GM21723 (cell line): ENCODE results near the gene PPP3CB.

ENCODE experiments used
- ATAC-seq: cut with Tn5 transposase; IDR thresholded peaks from one replicate; pipeline ENCODE4 v1.9.1; 2021; ENCODE audit warnings: mild to moderate bottlenecking, moderate library complexity; ENCODE audit not compliant: unreplicated experiment

The PPP3CB gene

DNA sequence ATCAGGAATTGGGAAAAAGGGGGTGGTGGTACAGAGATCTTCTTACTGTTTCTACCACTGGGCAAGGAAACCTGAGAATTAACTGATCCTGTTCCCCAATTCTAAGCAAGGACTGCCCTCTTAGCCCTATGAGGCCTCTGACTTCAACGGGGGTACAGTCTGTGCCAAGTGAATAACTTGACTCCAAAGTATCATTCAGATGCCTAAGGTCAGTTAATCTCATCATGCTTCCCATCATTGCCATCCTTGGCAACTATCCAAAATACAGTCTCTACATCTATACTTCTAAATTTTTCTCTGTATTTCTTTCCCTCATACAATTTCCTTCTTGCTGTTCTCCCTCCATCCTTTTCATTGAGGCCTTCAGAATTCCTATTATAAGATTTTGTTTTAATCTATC, 10.5 kb downstream of the PPP3CB start:
- ATAC-seq: no peak

DNA sequence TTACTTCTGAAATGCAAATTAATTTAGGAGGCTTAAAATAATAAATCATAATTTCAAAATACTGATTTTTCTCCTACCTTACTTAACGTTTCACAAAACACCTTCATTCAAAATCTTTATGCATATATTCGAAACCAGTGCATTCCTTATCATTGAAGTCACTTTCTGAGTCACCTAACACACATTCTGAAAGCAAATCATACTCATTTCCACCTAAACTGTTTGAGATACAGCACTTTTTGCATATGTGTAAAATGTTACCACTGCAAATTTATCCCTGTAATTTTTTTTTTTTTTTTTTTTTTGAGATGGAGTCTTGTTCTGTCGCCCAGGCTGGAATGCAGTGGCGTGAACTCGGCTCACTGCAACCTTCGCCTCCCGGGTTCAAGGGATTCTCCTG, 15.7 kb downstream of the PPP3CB start:
- no peak for ATAC-seq

DNA sequence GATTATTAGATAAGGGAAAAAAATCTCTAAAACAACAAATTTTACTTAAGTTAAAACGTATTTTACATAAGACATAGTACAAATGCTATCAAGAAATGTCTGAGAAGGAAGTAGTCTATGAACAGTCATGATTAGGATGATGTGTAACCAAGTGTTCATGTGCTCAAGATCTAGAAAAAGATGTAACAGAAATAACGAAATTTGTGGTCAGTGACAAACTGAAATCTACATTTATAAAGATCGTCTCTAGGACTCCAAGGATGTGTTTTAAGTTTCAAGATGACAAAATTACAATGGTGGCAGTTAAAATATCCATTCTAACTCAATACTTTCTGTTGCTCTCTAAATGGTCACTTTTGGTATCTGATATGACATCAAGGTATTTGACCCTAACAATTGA, 17.2 kb downstream of the PPP3CB start:
- no peak for ATAC-seq

DNA sequence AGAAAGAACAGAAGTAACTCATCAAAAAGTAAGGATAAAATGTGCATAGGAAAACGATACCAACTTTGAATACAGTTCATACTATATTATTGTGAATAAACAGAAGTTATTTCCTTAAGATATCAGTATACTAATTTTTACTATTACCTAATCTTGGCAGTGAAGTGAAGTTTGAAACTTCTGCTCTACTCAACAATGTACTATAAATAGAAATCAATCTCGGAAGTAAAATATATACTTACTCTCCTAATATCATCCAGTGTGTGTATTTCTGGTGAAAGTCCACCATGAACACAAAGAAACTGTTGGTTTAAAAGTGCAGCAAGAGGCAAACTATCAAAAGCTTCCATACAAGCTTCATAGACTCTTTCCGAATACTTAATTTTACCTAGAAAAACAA, 24.6 kb downstream of the PPP3CB start:
- no peak for ATAC-seq

DNA sequence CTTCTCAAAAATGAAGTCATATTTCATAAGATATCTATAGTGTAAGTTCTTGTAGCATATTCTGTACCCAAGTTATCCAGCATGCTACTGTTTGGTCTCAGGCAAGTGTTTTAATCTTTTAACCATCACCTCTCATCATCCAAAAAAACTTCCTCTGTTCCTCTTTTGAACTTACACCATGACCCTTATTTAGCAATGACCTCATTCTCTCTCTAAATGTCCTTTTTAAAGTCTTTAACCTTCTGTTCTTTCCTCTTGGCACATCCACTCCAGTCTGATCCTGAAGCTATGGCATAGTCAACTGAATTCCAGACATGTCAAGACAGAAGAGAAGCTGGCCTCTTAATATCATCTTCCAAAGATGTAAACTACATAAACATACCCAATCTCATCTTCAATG, 26.2 kb downstream of the PPP3CB start:
- no peak for ATAC-seq

DNA sequence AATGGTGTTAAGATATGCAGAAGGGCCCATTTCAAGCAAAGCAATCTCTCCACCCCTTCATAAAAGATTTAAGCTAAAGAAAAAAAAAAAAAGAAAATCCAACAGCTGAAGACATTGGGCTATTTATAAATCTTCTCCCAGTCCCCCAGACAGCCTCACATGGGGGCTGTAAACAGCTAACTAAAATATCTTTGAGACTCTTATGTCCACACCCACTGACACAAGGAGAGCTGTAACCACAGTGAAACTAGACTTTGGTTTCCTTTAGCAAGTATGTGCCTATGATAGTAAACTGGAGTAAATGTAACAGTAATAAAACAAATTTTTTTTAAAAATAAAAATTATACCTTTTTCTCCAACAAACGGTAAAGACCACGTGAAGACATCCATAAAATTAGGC, 28.6 kb downstream of the PPP3CB start:
- ATAC-seq: peak; percentile 60

DNA sequence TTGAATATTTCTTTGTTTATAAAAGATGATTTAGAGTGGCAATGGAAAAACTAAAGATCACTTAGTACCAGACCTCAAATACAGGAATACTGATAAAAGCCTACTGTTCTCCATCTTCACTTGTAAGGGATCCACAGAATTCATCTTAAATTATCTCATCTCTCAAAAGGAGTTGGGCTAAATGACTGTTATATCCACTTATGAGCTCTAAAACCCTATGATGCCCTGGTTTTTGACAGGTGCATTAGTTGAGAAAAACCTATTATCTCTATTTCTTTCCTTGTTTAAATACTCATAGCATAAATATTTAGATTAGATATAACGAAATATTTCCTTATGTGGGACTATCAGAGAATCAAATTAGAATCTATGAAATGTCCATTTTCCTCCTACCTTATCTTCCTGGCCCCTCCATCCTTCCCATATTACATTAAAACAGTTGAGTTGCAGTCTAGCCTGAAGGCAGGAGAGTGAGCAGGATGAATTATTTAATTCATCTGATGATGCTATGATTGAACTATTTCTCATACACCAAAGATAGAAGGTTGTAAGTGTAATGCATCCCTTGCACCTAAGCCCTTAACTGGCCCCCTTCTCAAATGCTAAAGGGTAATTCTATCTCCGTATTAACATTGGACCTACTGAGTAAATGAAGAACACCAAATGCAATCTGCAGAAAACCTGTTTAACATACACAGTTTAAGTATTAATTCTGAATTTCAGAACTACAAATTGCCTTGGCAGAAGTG, 29.7 kb downstream of the PPP3CB start:
- no peak for ATAC-seq

DNA sequence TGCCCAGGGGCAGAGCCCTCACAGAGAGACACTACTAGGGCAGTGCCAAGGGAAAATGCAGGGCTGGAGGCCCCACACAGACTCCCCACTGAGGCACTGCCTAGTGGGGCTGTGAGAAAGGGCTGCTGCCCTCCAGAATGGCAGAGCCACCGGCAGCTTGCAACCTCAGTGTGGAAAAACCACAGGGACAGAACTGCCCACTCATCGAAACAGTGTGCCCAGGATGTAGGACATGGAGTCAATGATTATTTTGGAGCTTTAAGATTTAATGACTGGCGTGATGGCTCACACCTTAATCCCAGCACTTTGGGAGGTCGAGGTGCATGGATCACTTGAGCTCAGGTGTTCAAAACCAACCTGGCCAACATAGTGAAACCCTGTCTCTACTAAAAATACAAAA, 34.9 kb downstream of the PPP3CB start:
- no peak for ATAC-seq

DNA sequence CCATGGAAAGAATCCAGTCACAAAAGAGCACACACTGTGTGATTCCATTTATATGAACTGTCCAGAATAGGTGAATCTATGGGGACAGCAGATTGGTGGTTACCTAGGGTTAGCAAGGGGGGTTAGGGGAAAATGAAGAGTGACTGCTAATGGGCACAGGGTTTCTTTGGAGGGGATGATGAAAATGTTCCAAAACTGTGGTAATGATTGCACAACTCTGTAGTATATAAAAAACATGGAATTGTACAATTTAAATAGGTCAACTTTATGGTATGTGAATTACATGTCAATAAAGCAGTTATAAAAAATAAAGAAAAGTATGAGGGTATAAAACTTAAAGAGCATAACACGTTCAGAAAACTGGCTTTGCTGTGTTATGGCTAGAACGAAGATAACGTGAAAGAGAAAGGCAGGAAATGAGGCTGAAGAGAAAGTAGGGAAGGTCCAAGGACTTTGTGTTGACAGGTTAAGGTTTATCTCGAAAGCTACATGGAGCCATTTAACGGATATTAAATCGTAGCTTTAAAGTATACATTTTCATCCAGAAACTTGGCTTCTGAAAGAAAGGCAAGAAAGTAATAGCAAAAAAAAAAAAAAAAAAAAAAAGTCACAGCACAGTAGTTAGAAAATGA, 36.0 kb downstream of the PPP3CB start:
- ATAC-seq: no peak

DNA sequence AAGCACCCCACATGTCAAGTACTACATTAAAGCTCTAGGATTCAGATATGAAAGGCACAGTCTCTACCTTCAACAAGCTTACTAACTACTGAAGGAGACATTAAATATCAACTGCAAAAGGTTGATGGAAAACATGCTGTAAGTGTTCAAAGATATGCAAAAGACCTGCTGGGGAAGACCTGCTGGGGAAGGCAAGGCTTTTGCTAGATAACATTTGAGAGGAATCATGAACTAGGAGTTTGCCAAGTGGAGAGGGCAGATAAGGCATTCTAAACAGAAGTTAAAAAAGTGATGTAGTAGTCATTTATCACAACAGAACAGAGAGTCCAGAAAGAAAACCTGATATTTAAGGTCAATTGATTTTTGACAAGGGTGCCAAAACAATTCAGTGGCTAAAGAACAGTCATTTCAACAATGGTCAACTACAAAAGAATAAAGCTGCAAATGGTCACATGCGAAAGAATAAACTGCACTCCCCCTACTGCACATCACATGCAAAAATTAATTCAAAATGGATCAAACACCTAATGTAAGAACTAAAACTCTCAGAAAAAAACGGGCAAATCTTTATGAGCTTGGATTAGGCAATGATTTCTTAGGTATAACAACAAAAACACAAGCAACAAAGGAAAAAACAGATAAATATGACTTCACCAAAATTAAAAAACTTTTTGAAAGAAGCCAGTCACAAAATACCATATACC, 39.5 kb downstream of the PPP3CB start:
- ATAC-seq: no peak

DNA sequence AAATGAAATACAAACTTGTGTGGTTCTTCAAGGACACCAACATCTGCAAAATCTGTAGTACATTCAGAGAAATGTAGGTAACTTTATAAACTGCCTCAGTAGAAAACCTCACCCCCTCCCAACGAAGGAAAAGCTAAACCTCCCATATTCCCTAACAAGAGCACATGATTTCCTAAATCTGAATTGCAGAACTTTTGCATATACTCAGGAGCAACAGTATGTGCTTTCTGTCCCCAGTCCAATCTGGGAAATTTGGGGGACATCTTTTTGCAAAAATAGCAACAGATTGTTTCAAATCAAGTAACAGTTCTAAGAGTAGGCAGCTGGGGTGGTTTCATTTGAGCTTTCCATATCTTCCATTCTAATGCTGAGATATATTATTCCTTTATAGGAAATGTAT, 46.7 kb downstream of the PPP3CB start:
- no peak for ATAC-seq

DNA sequence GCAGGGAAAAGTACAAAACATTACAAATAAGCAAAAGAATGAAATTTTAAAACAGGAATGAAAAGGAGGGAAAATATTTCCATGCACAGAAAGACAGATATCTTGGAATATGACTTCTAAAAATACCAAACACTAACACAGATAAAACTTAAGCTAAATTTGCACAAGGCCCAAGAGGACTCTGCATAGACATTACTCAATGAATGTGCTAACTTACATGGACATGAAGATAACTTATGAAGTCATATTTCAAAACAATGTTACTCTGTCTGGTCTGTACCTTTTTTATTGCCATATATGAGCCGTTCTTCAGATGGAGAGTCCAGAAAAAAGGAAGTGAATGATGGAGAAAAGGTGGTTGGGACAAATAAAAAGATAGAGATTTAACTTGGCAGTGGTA, 47.4 kb downstream of the PPP3CB start:
- ATAC-seq: no peak

DNA sequence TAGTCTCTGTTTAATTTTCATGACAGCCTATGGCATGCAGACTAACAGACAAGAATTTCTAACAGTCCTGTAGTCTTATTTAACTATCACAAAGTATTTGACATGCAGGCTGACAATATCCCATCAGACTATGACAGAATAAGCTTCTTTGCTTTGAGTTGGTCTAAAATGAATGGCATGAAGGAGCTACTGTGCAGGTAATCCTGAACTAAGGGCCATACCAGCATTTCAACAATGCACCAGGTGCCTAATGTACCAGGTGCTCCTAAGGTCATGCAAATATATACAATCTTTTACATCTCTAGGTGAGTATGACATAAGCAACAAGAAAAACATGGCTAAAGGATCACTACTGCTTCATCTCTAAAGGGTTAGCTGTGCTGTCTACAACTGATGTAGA, 48.9 kb downstream of the PPP3CB start:
- no peak for ATAC-seq

DNA sequence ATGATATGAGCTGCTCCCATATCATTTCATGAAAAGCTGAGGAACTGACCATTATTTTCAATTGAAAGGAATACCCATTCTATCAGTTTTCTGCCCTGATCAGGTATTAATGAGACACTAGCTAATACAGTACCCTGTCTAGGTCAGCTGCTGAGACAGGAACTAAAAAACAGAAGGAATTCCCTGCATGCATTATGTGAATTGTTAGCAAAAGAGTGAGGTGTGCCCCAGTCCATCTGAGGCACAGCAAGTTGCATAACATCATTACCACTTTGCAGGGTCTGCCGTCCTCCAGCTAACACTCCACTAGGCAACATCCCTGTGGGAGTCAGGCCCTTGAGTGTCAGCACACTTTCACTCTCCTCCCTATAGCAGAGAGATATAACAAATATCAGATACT, 51.4 kb downstream of the PPP3CB start:
- ATAC-seq: no peak

DNA sequence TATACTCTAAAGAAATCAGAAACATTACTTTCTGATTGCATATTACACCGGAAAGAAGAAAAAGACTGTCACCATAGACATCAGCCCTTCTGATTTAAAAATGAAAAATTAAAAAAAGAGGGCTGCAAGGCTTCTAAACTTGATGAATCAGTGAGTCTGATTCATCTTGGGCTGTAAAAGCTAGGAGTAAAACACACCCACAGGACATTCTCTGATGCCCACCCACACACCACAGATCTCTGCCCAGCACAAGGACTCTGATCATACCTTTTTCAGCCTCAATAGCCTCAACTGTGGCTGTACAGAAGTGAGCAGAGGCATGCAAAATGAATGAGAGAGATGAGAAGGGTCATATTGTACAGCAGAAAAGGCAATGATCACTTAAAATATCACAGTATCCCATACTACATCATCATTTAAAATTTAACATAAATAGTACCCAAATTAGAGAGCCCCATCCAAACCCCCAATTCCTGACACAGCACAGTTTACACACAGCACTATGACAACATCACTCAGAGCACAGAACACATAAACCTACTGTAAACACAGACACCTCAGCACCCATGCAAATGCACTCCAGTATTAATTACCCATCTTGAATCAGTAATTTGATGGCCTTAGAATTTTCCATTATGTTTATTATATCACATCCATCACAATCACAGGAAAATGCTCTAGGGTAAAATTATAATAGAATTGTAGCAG, 56.1 kb downstream of the PPP3CB start:
- ATAC-seq: no peak

DNA sequence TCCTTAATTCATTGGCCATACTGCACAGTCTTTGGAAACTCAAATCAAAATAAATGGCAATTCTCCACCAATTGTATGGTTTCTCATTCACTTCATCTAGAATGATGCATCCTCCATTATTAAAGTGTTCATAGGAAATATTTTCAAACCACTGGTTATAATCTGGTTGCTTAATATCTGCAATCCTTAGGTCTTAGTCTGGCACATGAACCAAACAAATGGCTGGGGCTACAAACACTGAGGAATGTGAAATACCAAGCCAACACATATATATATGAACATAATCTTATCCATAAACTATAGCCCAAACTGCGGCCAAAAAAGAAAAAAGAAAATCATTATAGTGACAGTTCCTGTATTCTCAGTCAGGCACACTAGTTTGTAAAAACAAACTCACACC, 56.8 kb downstream of the PPP3CB start:
- no peak for ATAC-seq

DNA sequence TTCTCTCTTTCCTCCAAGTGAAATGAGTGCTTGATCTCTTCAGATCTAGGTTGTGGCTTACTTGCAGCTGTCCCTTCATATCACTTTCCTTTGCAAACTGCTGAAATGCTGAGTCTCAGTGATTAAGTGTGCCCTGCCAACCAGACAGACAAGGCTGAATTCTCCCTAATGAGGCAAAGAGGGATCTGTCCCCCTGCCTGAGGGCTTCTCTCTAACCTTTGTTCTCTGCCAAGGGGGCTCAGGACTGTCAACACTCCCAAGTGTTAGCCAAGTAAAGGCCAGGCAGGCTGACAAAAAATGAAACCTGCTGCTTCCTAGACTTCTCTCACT, 62.3 kb downstream of the PPP3CB start, which contains the start of gene MSS51:
Gene MSS51 (minus strand): TSS at position 24 of the 330 bp plus-strand sequence. CDS start 5,277 bp downstream, outside the sequence.
- ATAC-seq: no peak

DNA sequence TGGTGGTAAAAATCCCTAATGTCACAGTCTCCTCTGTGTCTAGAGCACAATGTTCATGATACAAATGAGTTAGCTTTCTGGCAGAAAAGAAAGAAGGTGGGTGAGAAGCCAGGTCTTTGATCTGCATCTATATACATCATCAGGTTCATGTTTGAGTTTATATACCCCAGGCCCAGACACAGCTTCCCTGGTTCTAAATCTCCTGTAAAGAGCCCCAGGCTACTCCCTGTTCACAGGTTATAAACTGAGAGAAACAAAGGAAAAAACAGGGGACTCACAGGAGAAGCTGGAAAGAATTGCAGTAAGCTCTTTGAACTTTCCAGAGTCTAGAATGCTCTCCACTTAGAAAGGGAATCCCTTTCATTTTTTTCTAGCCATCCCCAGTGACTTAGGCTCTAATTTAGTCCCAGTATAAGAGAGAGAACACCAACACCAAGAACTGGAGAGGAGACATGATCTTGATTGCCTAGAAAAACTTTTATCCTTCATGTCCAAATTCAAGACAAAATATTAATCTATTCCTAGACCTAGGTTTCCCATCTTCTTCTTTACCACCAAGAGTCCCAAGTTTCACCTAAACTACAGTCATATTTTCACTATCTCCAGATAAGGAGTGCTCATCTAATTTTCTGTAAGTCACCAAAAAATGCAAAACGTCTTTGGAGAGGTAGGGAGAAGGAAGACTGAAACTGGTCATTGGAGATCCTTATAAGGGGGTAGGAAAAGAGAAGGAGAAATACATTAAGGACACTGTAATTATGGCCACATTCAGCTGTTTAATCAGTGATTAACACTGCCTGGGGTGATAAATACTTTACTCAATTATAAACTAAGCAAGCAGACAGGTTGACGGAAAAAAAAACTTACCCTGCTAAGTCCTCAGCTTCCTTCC, 62.9 kb downstream of the PPP3CB start:
- ATAC-seq: no peak

DNA sequence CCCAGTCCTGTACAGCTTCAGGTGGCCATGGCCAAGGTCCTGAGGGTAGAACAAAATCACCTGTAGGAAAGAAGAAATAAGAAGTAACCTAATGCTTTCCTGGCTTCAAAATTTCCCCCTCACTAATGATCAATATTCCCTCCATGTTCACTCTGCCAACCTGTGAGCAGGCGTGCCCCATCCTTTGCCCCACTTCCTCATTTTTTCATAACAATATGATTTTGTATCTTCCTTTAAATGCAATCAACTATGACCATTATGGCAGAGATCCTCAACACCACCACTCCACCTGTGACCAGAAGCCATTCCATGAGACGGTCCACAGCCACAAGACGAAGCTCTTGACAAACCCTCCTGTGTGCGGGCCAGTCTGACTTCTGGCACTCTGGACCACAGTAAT, 69.5 kb downstream of the PPP3CB start:
- ATAC-seq: no peak

DNA sequence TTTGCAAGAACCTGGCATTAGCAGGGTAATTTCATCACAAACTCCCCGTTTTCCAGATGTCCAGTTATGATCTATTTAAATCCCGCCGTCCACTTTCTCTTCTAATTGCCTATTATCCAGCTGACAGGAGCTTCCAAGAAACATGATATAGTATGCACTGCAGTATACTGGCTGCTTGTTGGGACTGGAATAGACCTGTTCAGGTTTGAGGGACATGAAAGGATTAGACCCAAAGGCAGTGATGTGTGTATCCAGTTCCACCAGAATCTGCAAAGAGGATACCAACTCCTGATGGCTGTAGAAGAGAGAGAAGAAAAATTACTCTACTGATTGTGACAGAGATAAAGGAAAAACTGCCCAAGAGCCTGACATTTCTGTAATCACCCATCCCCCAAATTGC, 71.3 kb downstream of the PPP3CB start:
- no peak for ATAC-seq

DNA sequence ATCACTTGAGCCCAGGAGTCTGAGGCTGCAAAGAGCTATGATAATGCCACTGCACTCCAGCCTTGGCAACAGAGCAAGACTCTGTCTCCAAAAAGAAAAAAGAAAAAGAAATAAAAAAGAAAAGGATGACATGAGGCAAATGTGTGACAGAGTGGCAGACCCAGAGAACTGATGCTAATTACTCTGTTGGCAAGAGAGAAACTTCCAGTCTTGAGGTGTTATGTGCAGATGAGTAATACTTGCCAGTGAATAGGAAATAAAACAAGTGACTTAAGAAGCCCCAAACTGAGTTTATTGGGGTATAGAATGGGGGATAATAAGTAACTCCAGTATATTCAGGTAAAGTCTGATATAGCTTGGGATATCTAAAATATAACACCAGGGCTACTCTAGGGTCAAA, 72.5 kb downstream of the PPP3CB start:
- no peak for ATAC-seq
